ENCODE results near the gene ARTN.

- TF ChIP-seq CTCF (IDR thresholded peaks at IDR 0.05; ENCODE audit: low read length) (no peak), EZH2 (IDR thresholded peaks at IDR 0.05; ENCODE audit: borderline replicate concordance, low read length) (no peak)
Measured at GRCh38 chr1:43945674-43946235, 12.2 kb downstream of the ARTN start.
